Heart right ventricle (tissue), 16 donors: ENCODE data around the gene CALHM5. TPM values are rescaled to one million over a fixed set of nuclear protein-coding genes. Genes with fewer than 3 reads are reported as not detected.

Experiments used
- ATAC-seq, 8 donors: fragments of 200-7000 bp; cut with Tn5 transposase; one replicate each; pipeline ENCODE4 v1.9.1; 2020; ENCODE audit warnings: mild to moderate bottlenecking in 8 of 8, moderate library complexity in 8 of 8, moderate number of reproducible peaks in 1 of 8
- DNase-seq, 2 donors: peaks; one replicate each; pipeline ENCODE4 v3.0.0-alpha.2; 2020
- H3K27ac ChIP-seq, 10 donors: fragments of 200-600 bp; sonication (generic) in 2 of 10; one replicate each; pipeline versions ENCODE4 v1.5.0 to v1.8.0; 2020 to 2022; ENCODE audit warnings: mild to moderate bottlenecking in 3 of 10
- H3K27me3 ChIP-seq, 7 donors: fragments of 200-600 bp; one replicate each; pipeline ENCODE4 v1.8.0; 2021 to 2022; ENCODE audit warnings: mild to moderate bottlenecking in 2 of 7
- H3K36me3 ChIP-seq, 9 donors: fragments of 200-600 bp; sonication (generic) in 1 of 9; one replicate each; pipeline versions ENCODE4 v1.5.0 to v1.8.0; 2020 to 2022; ENCODE audit warnings: mild to moderate bottlenecking in 2 of 9
- H3K4me1 ChIP-seq, 9 donors: fragments of 200-600 bp; sonication (generic) in 1 of 9; one replicate each; pipeline versions ENCODE4 v1.5.0 to v1.8.0; 2020 to 2022; ENCODE audit warnings: mild to moderate bottlenecking in 4 of 9
- H3K4me3 ChIP-seq, 10 donors: fragments of 200-600 bp; sonication (generic) in 2 of 10; one replicate each; pipeline versions ENCODE4 v1.5.0 to v1.8.0; 2020 to 2022; ENCODE audit warnings: mild to moderate bottlenecking in 7 of 10, moderate library complexity in 2 of 10
- H3K9me3 ChIP-seq, 11 donors: fragments of 200-600 bp in 10 of 11; sonication (generic) in 2 of 11; one replicate each; pipeline versions ENCODE4 v1.5.0 to v1.8.0; 2013 to 2022; ENCODE audit warnings: mild to moderate bottlenecking in 2 of 11, control low read depth in 1 of 11, moderate library complexity in 1 of 11
- whole genome bisulfite sequencing, 2 donors: extraction: QIAGEN DNeasy Blood & Tissue Kit; methylation state at CpG; one replicate each; pipeline ENCODE4 v1.1.7; 2013; ENCODE audit warnings: inconsistent platforms in 1 of 2; 5-methylcytosine and 5-hydroxymethylcytosine counted together
- intact Hi-C, 10 donors: fragments of 100-400 bp; cut with DNase I; formaldehyde crosslinking; loops; one replicate each; pipeline versions ENCODE4 v1.11.1 to v1.14.2; 2022
- polyA plus RNA-seq, 2 donors: library from polyadenylated mRNA; stranded (reverse); fragments of 200-250 nt; gene quantifications; one replicate each; pipeline ENCODE4 v1.2.3, GENCODE V29; 2013
- total RNA-seq, 10 donors: library from RNA; stranded (reverse); fragmentation: NEBNext Ultra II Directional in 3 of 10; extraction: Animal tissue kit (Norgen Biotek cat#: 25700) in 3 of 10; gene quantifications; one replicate each; pipeline versions ENCODE4 v1.2.1 to v1.2.4, GENCODE V29; 2021 to 2023
- TF ChIP-seq, protein P1 (sequence below), 9 donors: fragments of 200-600 bp; sonication (generic) in 2 of 9; IDR thresholded peaks; one replicate each; pipeline versions ENCODE4 v1.5.0 to v1.8.0; 2021 to 2022; ENCODE audit warnings: antibody characterized with exemption in 9 of 9, mild to moderate bottlenecking in 5 of 9, moderate library complexity in 1 of 9
- donor health status: Arrhythmogenic right ventricular cardiomyopathy.
- donor health status: ischemic (EF 13 %, LVEDD 7.1; RV severe dilation, severe dysfunction).
- donor health status: healthy with polysubstance abuse.
- donor health status: DM: no; HTN: yes; CAD: no.
- donor health status: DM: no; HTN: no; CAD: no.
- donor health status: ischemic (EF 25% LVEDD 6.9; RV normal size, moderate dysfunction).
- donor health status: ischemic (EF 25% LVEDD 5.7; RV mildly dilated, moderate dysfunction).
- donor health status: healthy.
- donor health status: DM: yes; HTN: yes; CAD: no.
- donor health status: Ischemic cardiomyopathy.
- donor health status: ischemic (EF 35%, LVEDD 5.7; RV mildly dilated, moderate dysfunction).
- donor health status: nonischemic (EF 11% LVEDD 7.7; RV severe dilation, severe dysfunction).
- donor health status: DM: yes; HTN: yes; CAD: no.
- donor health status: PGD.
- donor health status: ischemic (EF 29% LVEDD 5.4; RV normal size, mild dysfunction).
- donor health status: nonischemic (EF 23%, LVEDD 6.1; RV moderate dilation, normal function).

The CALHM5 gene
- total and polyA plus RNA-seq, 12 donors, result 1.1 to 2.8 (median 1.4) TPM

DNA sequence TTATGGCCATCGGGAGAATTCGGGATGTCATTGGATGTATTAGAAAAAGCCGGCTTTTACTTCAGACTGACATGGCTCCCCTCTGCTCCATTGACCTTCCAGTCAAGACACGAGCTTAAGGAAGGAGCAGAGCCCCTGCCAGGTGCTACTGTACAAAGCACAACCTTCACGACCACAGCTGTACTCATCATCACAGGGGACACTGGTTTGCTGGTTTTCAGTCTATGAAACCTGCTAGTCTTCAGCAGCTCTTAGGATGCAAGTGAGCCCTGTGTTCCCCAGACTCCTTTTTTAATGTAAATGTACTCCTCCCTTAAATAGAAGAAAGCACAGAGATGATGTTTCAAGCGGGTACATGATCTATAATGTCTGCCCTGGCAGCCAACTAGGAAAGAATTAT lies 35.9 kb downstream of the CALHM5 start:
- DNase-seq, result no peak
- Histone ChIP-seq H3K9me3 (no peaks in the 10 kb centered on the region), H3K27me3 (peaks cover 0 to 8% (median 0%) of the 10 kb centered on the region in 7 donors), H3K4me1 (no peaks in the 10 kb centered on the region), H3K36me3 (no peaks in the 10 kb centered on the region), H3K4me3 (no peak overlapping the region), H3K27ac (no peak overlapping the region)
- TF ChIP-seq, protein P1, sequence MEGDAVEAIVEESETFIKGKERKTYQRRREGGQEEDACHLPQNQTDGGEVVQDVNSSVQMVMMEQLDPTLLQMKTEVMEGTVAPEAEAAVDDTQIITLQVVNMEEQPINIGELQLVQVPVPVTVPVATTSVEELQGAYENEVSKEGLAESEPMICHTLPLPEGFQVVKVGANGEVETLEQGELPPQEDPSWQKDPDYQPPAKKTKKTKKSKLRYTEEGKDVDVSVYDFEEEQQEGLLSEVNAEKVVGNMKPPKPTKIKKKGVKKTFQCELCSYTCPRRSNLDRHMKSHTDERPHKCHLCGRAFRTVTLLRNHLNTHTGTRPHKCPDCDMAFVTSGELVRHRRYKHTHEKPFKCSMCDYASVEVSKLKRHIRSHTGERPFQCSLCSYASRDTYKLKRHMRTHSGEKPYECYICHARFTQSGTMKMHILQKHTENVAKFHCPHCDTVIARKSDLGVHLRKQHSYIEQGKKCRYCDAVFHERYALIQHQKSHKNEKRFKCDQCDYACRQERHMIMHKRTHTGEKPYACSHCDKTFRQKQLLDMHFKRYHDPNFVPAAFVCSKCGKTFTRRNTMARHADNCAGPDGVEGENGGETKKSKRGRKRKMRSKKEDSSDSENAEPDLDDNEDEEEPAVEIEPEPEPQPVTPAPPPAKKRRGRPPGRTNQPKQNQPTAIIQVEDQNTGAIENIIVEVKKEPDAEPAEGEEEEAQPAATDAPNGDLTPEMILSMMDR (IDR thresholded peaks at IDR 0.05), result no peak
- WGBS, 2 donors, result 89 to 90% methylated on average over 6 of the region's 6 CpGs
- no peak for ATAC-seq
- intact Hi-C loops, result no loop called here

GRCh38 chr6:116550796-116551195 lies 39.4 kb downstream of the CALHM5 start:
- intact Hi-C loops, result no loop called here
- no peak for ATAC-seq
- no peaks in the 10 kb centered on the region for H3K9me3 ChIP-seq
- 71% methylated on average over 4 of the region's 4 CpGs for WGBS, 2 donors
- H3K4me1 ChIP-seq, result no peaks in the 10 kb centered on the region
- no peaks in the 10 kb centered on the region for H3K36me3 ChIP-seq
- no peak for DNase-seq
- no peak overlapping the region for H3K27ac ChIP-seq
- peaks cover 0 to 8% (median 0%) of the 10 kb centered on the region in 7 donors for H3K27me3 ChIP-seq
- TF ChIP-seq, protein P1 (IDR thresholded peaks at IDR 0.05), result no peak
- H3K4me3 ChIP-seq, result no peak overlapping the region

- ATAC-seq, result no peak
- Histone ChIP-seq H3K4me1 (peaks cover 0 to 12% (median 5%) of the 10 kb centered on the region in 9 donors), H3K4me3 (no peak within 1 kb of the TSS), H3K27ac (no peak within 1 kb of the TSS), H3K36me3 (no peaks in the 10 kb centered on the region), H3K27me3 (peaks cover 0 to 8% (median 0%) of the 10 kb centered on the region in 7 donors), H3K9me3 (no peaks in the 10 kb centered on the region)
- TF ChIP-seq, protein P1 (IDR thresholded peaks at IDR 0.05), result no peak
- DNase-seq, result no peak
- intact Hi-C loops, result no loop called here
Observed at GRCh38 chr6:116553451-116553850, 42.0 kb downstream of the CALHM5 start, which contains the start of gene CALHM4. Gene CALHM4 (plus strand): TSS chr6:116553751. CDS start chr6:116553794, 43 bp downstream.

DNA sequence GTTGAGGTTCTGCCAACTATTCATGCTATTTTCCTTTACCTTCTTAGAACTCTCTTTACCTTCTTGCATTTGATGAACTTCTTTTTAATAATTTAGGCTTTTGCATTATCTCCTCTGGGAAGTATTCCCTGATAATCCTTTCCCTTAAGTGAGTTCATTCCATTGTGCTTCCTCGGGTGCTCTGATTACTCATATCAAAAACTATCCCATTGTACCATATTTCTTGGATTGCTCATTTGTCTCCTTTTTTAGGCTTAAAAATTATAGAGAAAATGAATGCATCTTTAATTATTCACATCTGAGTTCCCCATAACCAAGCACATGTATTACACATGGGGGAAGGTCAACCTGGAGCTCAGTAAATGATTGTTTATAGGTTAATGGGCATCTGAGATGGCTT lies 44.6 kb downstream of the CALHM5 start:
- peaks cover 0 to 12% (median 5%) of the 10 kb centered on the region in 9 donors for H3K4me1 ChIP-seq
- H3K36me3 ChIP-seq, result no peaks in the 10 kb centered on the region
- ATAC-seq (no peak), DNase-seq (no peak)
- WGBS, 2 donors, result 63 to 68% methylated on average over 1 of the region's 1 CpG
- intact Hi-C loops, result no loop called here
- no peak overlapping the region for H3K4me3 ChIP-seq
- peaks cover 0 to 8% (median 0%) of the 10 kb centered on the region in 7 donors for H3K27me3 ChIP-seq
- no peaks in the 10 kb centered on the region for H3K9me3 ChIP-seq
- TF ChIP-seq, protein P1 (IDR thresholded peaks at IDR 0.05), result no peak
- H3K27ac ChIP-seq, result no peak overlapping the region
